H1 (cell line): ENCODE measurements around the gene CCDC144A. TPM values are rescaled to one million over a fixed set of nuclear protein-coding genes. Genes with fewer than 3 reads are reported as not detected.
"Not testable (repeated sequence)": the region's sequence is repeated elsewhere in the genome, so short reads cannot be mapped to it uniquely, and the experiment has no call there.

Experiments
- CTCF ChIA-PET: fragments of 300-600 bp; sonication (Branson Sonifier 250); formaldehyde crosslinking; loops from one replicate; lab custom pipeline; 2021; ENCODE audit not compliant: partially characterized antibody; lab: Charles Lee
- POLR2A ChIA-PET: fragments of 300-600 bp; sonication (Branson Sonifier 250); formaldehyde crosslinking; loops from one replicate; lab custom pipeline; 2021; ENCODE audit warnings: inconsistent platforms; ENCODE audit not compliant: partially characterized antibody; lab: Charles Lee
- DNase-seq, 2 experiments: peaks; one replicate each; pipeline versions ENCODE4 v3.0.0 to v3.0.0-alpha.2; 2010 to 2022; ENCODE audit warnings: low spot score in 2 of 2, low read depth in 1 of 2, mixed read lengths in 1 of 2
- FAIRE-seq: peaks from 2 replicates; lab custom pipeline; 2011; peaks lifted over from hg19 to GRCh38; lab: Jason Lieb, UNC
- H2AFZ ChIP-seq: 2 replicates; pipeline ENCODE4 v1.8.1; 2012; ENCODE audit warnings: low read length, inconsistent platforms
- H2AK5ac ChIP-seq: 2 replicates; pipeline ENCODE4 v1.6.1; 2013; ENCODE audit warnings: low read depth, low read length
- H2BK120ac ChIP-seq: replicated peaks from 2 replicates; pipeline ENCODE3; 2013; ENCODE audit warnings: low read depth, low read length, inconsistent platforms
- H2BK12ac ChIP-seq: 2 replicates; pipeline ENCODE4 v1.6.1; 2013; ENCODE audit warnings: low read depth, low read length
- H2BK15ac ChIP-seq: 2 replicates; pipeline ENCODE4 v1.6.1; 2013; ENCODE audit warnings: low read length
- H2BK20ac ChIP-seq: 2 replicates; pipeline ENCODE4 v1.6.1; 2013; ENCODE audit warnings: low read length
- H2BK5ac ChIP-seq: 2 replicates; pipeline ENCODE4 v1.6.1; 2013; ENCODE audit warnings: low read depth, low read length
- H3K14ac ChIP-seq: 2 replicates; pipeline ENCODE4 v1.6.1; 2013; ENCODE audit warnings: inconsistent platforms; ENCODE audit not compliant: insufficient read length
- H3K18ac ChIP-seq: 2 replicates; pipeline ENCODE4 v1.6.1; 2013; ENCODE audit warnings: low read length; ENCODE audit errors: extremely low read depth
- H3K23ac ChIP-seq: 2 replicates; pipeline ENCODE4 v1.6.1; 2013; ENCODE audit warnings: inconsistent platforms; ENCODE audit not compliant: insufficient read length
- H3K23me2 ChIP-seq: 2 replicates; pipeline ENCODE4 v1.6.1; 2013; ENCODE audit warnings: low read depth, low read length
- H3K27ac ChIP-seq: 2 replicates; pipeline ENCODE4 v1.6.1; 2011; ENCODE audit warnings: low read depth, low read length, inconsistent platforms
- H3K27me3 ChIP-seq, 4 experiments: replicated peaks in 1 of 4; 1 replicate in 1 of 4; 2 replicates in 3 of 4; pipeline versions ENCODE4 v1.6.1 to v1.8.1; 2011 to 2013; ENCODE audit warnings: low read length in 3 of 4, mild to moderate bottlenecking in 3 of 4, inconsistent platforms in 2 of 4, mixed read lengths in 2 of 4, moderate library complexity in 1 of 4; ENCODE audit not compliant: control insufficient read depth in 3 of 4, insufficient read depth in 3 of 4; ENCODE audit errors: extremely low read depth in 1 of 4
- H3K36me3 ChIP-seq, 4 experiments: 2 replicates each; pipeline versions ENCODE4 v1.6.1 to v1.8.1; 2011 to 2013; ENCODE audit warnings: mild to moderate bottlenecking in 4 of 4, low read length in 3 of 4, moderate library complexity in 2 of 4, control low read depth in 1 of 4, inconsistent platforms in 1 of 4; ENCODE audit not compliant: insufficient read depth in 4 of 4, control insufficient read depth in 2 of 4
- H3K4ac ChIP-seq: replicated peaks from 2 replicates; pipeline ENCODE3; 2013; ENCODE audit warnings: low read length, low read depth, mixed read lengths, inconsistent platforms; ENCODE audit not compliant: insufficient read length
- H3K4me1 ChIP-seq, 4 experiments: replicated peaks in 1 of 4; 1 replicate in 1 of 4; 2 replicates in 3 of 4; pipeline versions ENCODE4 v1.6.1 to v1.8.1; 2011 to 2013; ENCODE audit warnings: low read length in 3 of 4, inconsistent platforms in 2 of 4, mixed read lengths in 1 of 4; ENCODE audit not compliant: insufficient read depth in 4 of 4, control insufficient read depth in 3 of 4
- H3K4me2 ChIP-seq, 2 experiments: 2 replicates each; pipeline versions ENCODE4 v1.6.1 to v1.8.1; 2011 to 2013; ENCODE audit warnings: low read depth in 2 of 2, low read length in 2 of 2, control low read depth in 1 of 2, inconsistent platforms in 1 of 2, mild to moderate bottlenecking in 1 of 2; ENCODE audit not compliant: insufficient read depth in 1 of 2
- H3K4me3 ChIP-seq, 4 experiments: fragments of 200-600, 300-600 bp in 1 of 4; sonication (generic), shearing (Covaris generic), sonication (Bioruptor Twin) in 1 of 4; 2 replicates each; pipeline versions ENCODE4 v1.5.1 to v1.8.1; 2011 to 2016; ENCODE audit warnings: low read length in 4 of 4, low read depth in 3 of 4, control low read depth in 2 of 4, inconsistent platforms in 2 of 4, mild to moderate bottlenecking in 2 of 4, mixed read lengths in 1 of 4, moderate library complexity in 1 of 4; ENCODE audit not compliant: insufficient read depth in 2 of 4; ENCODE audit errors: extremely low read depth in 1 of 4
- H3K56ac ChIP-seq: replicated peaks from 2 replicates; pipeline ENCODE3; 2013; ENCODE audit warnings: low read depth, mild to moderate bottlenecking, mixed read lengths, low read length, inconsistent platforms; ENCODE audit not compliant: insufficient read length
- H3K79me1 ChIP-seq: 2 replicates; pipeline ENCODE4 v1.6.1; 2013; ENCODE audit warnings: low read depth, low read length, control low read depth
- H3K79me2 ChIP-seq, 2 experiments: 2 replicates each; pipeline versions ENCODE4 v1.6.1 to v1.8.1; 2012 to 2013; ENCODE audit warnings: low read length in 2 of 2, mild to moderate bottlenecking in 2 of 2, inconsistent platforms in 1 of 2; ENCODE audit not compliant: insufficient read depth in 2 of 2, control insufficient read depth in 1 of 2
- H3K9ac ChIP-seq, 4 experiments: replicated peaks in 1 of 4; 1 replicate in 1 of 4; 2 replicates in 3 of 4; pipeline versions ENCODE4 v1.6.1 to v1.8.1; 2011 to 2013; ENCODE audit warnings: low read depth in 3 of 4, low read length in 3 of 4, control low read depth in 2 of 4, mild to moderate bottlenecking in 2 of 4, moderate library complexity in 2 of 4, inconsistent platforms in 1 of 4; ENCODE audit errors: extremely low read depth in 1 of 4
- H3K9me3 ChIP-seq, 2 experiments: 2 replicates each; pipeline versions ENCODE4 v1.6.1 to v1.8.1; 2012 to 2013; ENCODE audit warnings: mild to moderate bottlenecking in 2 of 2, moderate library complexity in 2 of 2, control low read depth in 1 of 2, inconsistent platforms in 1 of 2, low read depth in 1 of 2, low read length in 1 of 2, mixed read lengths in 1 of 2; ENCODE audit not compliant: insufficient read depth in 2 of 2
- H4K20me1 ChIP-seq, 2 experiments: replicated peaks in 1 of 2; 2 replicates each; pipeline versions ENCODE3 to v1.8.1; 2011 to 2013; ENCODE audit warnings: inconsistent platforms in 2 of 2, low read length in 2 of 2, mild to moderate bottlenecking in 1 of 2; ENCODE audit not compliant: insufficient read depth in 2 of 2, control insufficient read depth in 1 of 2
- H4K5ac ChIP-seq: 2 replicates; pipeline ENCODE4 v1.6.1; 2013; ENCODE audit warnings: low read length, low read depth, mixed read lengths, inconsistent platforms; ENCODE audit not compliant: insufficient read length
- H4K8ac ChIP-seq: 2 replicates; pipeline ENCODE4 v1.8.0; 2013; ENCODE audit warnings: mild to moderate bottlenecking, moderate library complexity, low read length, inconsistent platforms; ENCODE audit not compliant: insufficient read depth; ENCODE audit errors: extremely low read depth
- H4K91ac ChIP-seq: replicated peaks from 2 replicates; pipeline ENCODE3; 2013; ENCODE audit warnings: low read length, mixed read lengths, inconsistent platforms; ENCODE audit not compliant: insufficient read length
- WGBS, 2 experiments: shearing (Covaris generic) in 1 of 2; methylation state at CpG; one replicate each; pipeline versions ENCODE4 v1.1.6 to v1.1.7; 2013 to 2015; ENCODE audit warnings: low lambda C conversion rate in 2 of 2, mixed read lengths in 2 of 2, inconsistent platforms in 1 of 2, low coverage in 1 of 2, missing lambda C conversion rate in 1 of 2; ENCODE audit not compliant: insufficient replicate concordance in 2 of 2, insufficient coverage in 1 of 2, insufficient read length in 1 of 2; ENCODE audit errors: extremely low coverage in 1 of 2, missing lambda C conversion rate in 1 of 2; 5-methylcytosine and 5-hydroxymethylcytosine counted together
- polyA plus RNA-seq, 7 experiments: library from polyadenylated mRNA; depleted of rRNA in 3 of 7; stranded (reverse) in 5 of 7; unstranded in 2 of 7; fragments of >200 nt in 5 of 7; fragments of 200-250 nt in 2 of 7; gene quantifications; 1 replicate in 5 of 7; 2 replicates in 1 of 7; 4 replicates in 1 of 7; pipeline versions ENCODE4 v1.2.1 to v1.2.3, GENCODE V29; 2011 to 2013; ENCODE audit warnings: missing spikeins in 2 of 7, mixed read lengths in 2 of 7
- total RNA-seq: library from RNA; stranded (reverse); fragmentation: NEBNext Ultra II Directional; extraction: Animal tissue kit (Norgen Biotek cat#: 25700); gene quantifications from 2 replicates; pipeline ENCODE4 v1.2.1, GENCODE V29; 2021

The CCDC144A gene
- total and polyA plus RNA-seq, 2 of the 8 experiments (the other 6 are each of a cell fraction or from before 2014, with no cell fraction given): 0.35 to 1.7 TPM

- Histone ChIP-seq H3K18ac (peak overlapping the region; percentile 78), H2BK20ac (0 out of 2 replicates have a peak overlapping the region, but pooled peaks have one; percentile 61), H3K9me3 (peaks cover 0 to 15% of the 10 kb centered on the region in 2 experiments; a peak in 1 of 4 replicates), H4K5ac (peak overlapping the region; percentile 62), H2BK5ac (peak overlapping the region; percentile 85; the same call in 1 of the 2 replicates)
- POLR2A ChIA-PET, H3K23ac ChIP-seq, H3K79me1 ChIP-seq, H3K4me2 ChIP-seq, H3K27ac ChIP-seq, H3K4me1 ChIP-seq, H3K23me2 ChIP-seq, FAIRE-seq, H4K8ac ChIP-seq, H3K36me3 ChIP-seq, H2BK12ac ChIP-seq, H3K27me3 ChIP-seq, H2BK15ac ChIP-seq, H2AK5ac ChIP-seq, H3K14ac ChIP-seq, H2BK120ac ChIP-seq, H3K56ac ChIP-seq, CTCF ChIA-PET, H3K9ac ChIP-seq, H4K91ac ChIP-seq, H2AFZ ChIP-seq, H4K20me1 ChIP-seq, DNase-seq, H3K79me2 ChIP-seq, H3K4me3 ChIP-seq, H3K4ac ChIP-seq: not testable (repeated sequence)
- WGBS, 2 experiments: 100% methylated on average over 4 of the region's 4 CpGs; no CpG with 5 or more reads in 1 of the 2 experiments
These were observed 4.0 kb upstream of the CCDC144A start for GRCh38 chr17:16686019-16686418.
